GM21528 (cell line): ENCODE data around the gene RETSAT.

Experiments used
- ATAC-seq: cut with Tn5 transposase; IDR thresholded peaks from one replicate; pipeline ENCODE4 v1.9.1; 2021; ENCODE audit warnings: mild to moderate bottlenecking, moderate library complexity; ENCODE audit not compliant: unreplicated experiment, low FRiP score

The RETSAT gene

DNA sequence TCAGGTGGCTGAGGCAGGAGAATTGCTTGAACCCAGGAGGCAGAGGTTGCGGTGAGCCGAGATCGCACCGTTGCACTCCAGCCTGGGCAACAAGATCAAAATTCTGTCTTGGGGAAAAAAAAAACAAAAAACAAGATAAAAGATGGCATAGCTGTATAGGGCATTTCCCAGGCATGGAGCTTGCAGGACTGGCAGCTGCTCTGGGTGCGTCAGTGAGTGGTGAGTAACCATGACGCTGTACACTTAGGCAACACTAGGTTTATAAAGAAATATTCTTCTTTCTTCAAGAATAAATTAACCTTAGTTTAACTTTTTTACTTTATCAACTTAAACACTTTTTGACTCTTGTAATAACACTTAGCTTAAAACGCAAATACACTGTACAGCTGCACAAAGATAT lies 41.9 kb downstream of the RETSAT start:
- no peak for ATAC-seq

DNA sequence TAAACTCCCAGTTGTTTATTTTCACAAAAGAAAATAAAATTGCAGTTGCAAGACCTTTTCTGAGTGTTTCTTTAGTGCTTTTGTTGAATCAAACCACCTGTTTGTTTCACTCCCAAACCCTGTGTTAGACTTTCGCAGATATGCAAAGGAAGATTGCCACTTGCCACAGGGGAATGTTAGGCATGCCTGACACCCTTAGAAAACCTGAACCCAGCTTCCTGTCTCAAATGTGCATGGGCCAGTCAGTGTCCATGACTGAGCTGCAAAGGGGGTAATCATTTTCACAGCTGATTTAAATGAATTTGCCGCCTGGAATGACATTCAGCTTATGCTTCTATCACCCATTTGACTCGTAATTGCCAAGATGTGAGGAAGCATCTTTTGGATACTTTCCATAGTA lies 44.0 kb downstream of the RETSAT start:
- ATAC-seq, result no peak

DNA sequence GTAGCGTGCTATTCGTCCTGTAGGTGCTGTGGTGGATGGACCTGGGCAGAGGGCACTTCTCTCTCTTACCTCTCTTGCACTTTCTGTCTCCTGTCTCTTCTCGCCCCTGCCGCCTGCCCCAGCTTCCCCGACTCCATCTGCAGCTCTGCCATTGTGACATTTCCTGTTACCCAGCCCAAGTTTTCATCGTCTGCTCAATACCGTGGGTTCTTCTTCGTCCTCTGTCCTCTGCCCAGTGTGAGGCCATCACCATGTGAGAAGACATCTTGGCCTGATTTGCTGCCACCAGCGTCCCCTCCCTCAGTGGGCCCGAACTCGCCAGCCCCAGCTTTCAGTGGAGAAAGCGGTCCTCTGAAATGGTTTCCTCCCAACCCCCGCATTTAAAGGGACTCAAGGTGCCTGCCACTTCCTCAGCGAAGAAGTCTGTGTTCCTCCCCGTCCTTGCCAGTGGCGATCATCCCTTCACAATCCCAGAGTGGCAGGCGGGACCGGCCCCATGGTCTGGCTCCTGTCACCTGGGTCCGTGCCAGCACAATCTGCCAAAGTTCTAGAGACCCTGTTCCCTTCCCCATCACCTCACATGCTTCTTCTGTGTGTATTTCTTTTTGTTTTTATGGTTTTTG lies 44.5 kb downstream of the RETSAT start:
- ATAC-seq, result no peak

DNA sequence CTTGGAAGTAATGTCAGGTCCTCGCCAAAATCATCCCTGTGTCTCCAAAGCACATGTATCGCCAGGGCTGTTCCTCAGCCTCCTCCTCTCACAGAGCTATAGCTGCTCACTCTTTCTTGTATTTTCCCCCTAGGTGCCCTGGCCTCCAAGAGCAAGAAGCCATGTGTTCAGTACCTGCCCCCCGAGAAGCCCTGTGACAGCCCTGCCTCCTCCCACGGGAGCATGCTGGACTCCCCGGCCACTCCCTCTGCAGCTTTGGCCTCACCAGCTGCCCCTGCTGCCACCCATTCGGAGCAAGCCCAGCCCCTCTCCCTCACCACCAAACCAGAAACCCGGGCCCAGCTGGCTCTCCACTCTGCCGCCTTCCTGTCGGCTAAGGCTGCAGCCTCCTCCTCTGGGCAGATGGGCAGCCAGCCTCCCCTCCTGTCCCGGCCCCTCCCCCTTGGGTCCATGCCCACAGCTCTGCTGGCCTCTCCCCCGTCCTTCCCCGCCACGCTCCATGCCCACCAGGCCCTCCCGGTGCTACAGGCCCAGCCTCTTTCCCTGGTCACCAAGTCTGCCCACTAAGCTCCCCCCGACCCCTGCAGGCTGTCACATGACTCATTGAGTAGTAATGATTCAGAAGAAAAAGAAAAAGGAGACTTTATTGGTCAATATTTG lies 45.3 kb downstream of the RETSAT start:
- ATAC-seq, result no peak

DNA sequence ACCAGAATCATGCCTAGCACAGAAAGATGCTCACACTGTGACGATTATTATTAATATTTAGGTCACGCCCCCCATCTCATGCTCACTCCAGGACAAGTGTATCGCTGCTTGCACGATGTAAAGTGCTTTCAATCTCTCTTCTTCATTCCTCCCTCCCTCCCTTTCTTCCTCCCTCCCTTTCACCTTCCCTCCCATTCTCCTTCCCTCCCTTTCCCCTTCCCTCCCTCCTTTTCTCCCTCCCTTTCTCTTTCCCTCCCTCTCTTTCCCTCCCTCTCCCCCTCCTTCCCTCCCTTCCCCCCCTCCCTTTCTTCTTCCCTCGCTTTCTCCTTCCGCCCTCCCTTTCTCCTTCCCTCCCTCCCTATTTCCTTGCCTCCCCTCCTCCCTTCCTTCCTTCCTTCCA lies 46.1 kb downstream of the RETSAT start:
- no peak for ATAC-seq

DNA sequence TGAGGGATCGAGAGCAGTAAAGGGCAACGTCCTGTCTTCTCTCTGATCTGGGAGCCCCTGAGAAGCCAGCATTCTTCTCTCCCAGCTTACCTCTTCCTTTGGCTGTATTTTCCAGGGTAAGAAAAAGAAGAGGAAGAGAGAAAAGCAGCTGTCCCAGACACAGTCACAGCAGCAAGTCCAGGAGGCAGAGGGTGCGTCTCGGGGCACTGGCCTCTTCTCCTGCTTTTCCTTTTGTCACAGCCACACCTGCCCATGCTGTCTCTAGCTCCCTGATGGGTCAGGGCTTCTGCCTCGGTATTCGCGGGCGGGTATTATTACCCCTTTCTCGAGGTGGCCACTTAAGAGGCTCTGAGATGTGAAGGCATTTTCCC lies 46.8 kb downstream of the RETSAT start:
- ATAC-seq, result no peak

DNA sequence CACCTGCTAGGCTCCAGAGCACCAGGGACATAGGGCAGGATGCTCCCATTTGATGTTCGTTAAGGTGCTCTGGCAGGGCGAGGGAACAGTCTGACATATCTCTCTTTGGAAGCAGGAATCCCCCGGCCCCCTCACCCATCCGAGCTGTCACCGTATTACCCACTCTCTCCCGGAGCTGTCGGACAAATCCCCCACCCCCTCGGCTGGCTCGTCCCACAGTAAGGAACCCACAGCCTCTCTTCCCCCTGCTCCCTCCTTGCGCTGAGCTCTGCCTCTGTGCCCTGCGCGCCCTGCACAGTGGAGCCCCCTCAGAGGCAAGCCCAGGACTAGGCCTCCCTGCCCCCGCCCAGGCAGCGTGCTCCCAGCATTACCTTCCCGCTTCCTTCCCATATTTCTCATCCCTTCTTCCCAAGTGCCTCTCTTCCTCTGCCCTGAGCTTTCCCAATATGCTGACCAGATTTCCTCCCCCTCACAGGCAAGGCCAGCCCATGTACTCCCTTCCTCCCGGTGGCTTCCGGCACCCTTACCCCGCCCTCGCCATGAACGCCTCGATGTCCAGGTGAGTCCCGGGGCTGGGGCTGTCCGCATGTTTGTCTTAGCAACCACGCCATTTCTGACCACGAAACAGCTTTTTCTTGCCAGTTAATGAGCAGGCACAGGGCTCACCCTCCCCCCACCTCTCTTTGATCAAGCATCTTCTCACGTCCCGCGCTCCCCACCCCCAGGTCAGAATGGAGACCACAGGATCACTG lies 50.4 kb downstream of the RETSAT start:
- no peak for ATAC-seq

DNA sequence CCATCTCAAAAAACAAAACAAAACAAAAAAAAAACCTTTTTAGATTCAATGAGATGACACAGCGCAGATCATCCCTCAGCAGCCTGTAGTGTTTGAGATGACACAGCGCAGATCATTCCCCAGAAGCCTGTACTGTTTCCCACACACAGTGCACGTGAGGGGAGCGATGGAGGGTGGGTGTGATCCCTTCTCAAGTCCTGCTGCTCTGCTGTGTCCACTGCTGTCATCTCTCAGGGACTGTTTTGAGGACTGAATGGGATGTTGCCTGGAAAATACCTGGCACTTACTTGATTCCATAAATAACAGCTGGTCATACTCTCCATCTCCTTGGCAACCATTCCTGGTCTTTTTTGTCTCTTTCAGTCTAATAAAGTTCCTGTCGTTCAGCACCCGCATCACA lies 52.2 kb downstream of the RETSAT start:
- ATAC-seq, result no peak
